ENCODE results near the gene SOHLH1. TPM values are rescaled to one million over a fixed set of nuclear protein-coding genes. Genes with fewer than 3 reads are reported as not detected.

SOHLH1 gene
- total RNA-seq, 3 donors from 2014 or later (not counting 1 experiment from before 2014, with no cell fraction given) = not detected

GRCh38 chr9:135692410-135692809, 6.9 kb downstream of the SOHLH1 start:
- ATAC-seq (no peak), DNase-seq (no peak)
- intact Hi-C loops (cut with micrococcal nuclease) = no loop called here

GRCh38 chr9:135690836-135691570, 8.3 kb downstream of the SOHLH1 start:
- H3K36me3 Mint-ChIP-seq = no peaks in the 10 kb centered on the region
- ATAC-seq = no peak

More at GRCh38 chr9:135692410-135692809, 6.9 kb downstream of the SOHLH1 start:
- Mint-ChIP-seq H3K4me1 (no peaks in the 10 kb centered on the region), H3K4me3 (no peak overlapping the region), H3K27me3 (ENCODE audit: low read depth in 2 of 2) (no peaks in the 10 kb centered on the region), H3K27ac (no peak overlapping the region), H3K9me3 (no peaks in the 10 kb centered on the region), H3K36me3 (no peaks in the 10 kb centered on the region)
- whole genome bisulfite sequencing (ENCODE audit: insufficient coverage) = 77% methylated on average over 11 of the region's 11 CpGs
- Histone ChIP-seq H3K4me3 (ENCODE audit: low read length) (no peak overlapping the region), H3K4me1 (ENCODE audit: control insufficient read depth, insufficient read depth, low read length) (no peaks in the 10 kb centered on the region), H3K27ac (ENCODE audit: low read length) (no peak overlapping the region), H3K9me3 (ENCODE audit: control insufficient read depth, insufficient read depth, low read length) (no peaks in the 10 kb centered on the region), H3K27me3 (ENCODE audit: control insufficient read depth, insufficient read depth, low read length) (no peaks in the 10 kb centered on the region), H3K36me3 (ENCODE audit: control insufficient read depth, insufficient read depth, low read length) (no peaks in the 10 kb centered on the region)
- no peak for TF ChIP-seq CTCF (IDR thresholded peaks at IDR 0.05)

DNA sequence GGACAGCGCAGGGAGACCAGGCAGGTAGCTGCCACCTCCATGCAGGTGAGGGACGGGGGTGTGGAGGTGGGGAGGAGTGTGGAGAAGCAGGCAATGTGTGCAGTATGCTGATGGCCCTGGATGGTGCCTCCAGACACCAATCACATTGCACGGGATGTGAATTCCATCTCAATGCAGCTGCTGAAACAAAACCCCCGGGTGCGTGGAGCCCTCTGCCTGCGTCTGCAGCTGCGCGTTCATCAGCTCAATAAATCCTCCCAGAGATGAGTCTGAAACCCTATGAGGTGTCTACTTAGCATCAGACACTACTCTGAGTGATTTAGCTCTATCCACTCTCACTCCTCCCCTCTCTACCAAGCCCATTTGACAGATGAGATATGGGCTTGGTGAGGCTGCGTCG, 10.3 kb downstream of the SOHLH1 start:
- DNase-seq = no peak
- no peaks in the 10 kb centered on the region for H3K4me1 Mint-ChIP-seq
- H3K9me3 Mint-ChIP-seq = no peaks in the 10 kb centered on the region
- Histone ChIP-seq H3K27ac (ENCODE audit: low read length) (no peak overlapping the region), H3K27me3 (ENCODE audit: control insufficient read depth, insufficient read depth, low read length) (no peaks in the 10 kb centered on the region), H3K4me1 (ENCODE audit: control insufficient read depth, insufficient read depth, low read length) (no peaks in the 10 kb centered on the region), H3K36me3 (ENCODE audit: control insufficient read depth, insufficient read depth, low read length) (no peaks in the 10 kb centered on the region), H3K4me3 (ENCODE audit: low read length) (no peak overlapping the region), H3K9me3 (ENCODE audit: control insufficient read depth, insufficient read depth, low read length) (no peaks in the 10 kb centered on the region)
- H3K4me3 Mint-ChIP-seq = no peak overlapping the region
- H3K27me3 Mint-ChIP-seq (ENCODE audit: low read depth in 2 of 2) = no peaks in the 10 kb centered on the region
- WGBS (ENCODE audit: insufficient coverage) = 91% methylated on average over 10 of the region's 10 CpGs
- H3K27ac Mint-ChIP-seq = no peak overlapping the region
- intact Hi-C loops (cut with micrococcal nuclease) = no loop called here
- H3K36me3 Mint-ChIP-seq = no peaks in the 10 kb centered on the region
- ATAC-seq = no peak
- no peak for TF ChIP-seq CTCF (IDR thresholded peaks at IDR 0.05)

More at GRCh38 chr9:135690836-135691570, 8.3 kb downstream of the SOHLH1 start:
- no peaks in the 10 kb centered on the region for H3K4me1 ChIP-seq (ENCODE audit: control insufficient read depth, insufficient read depth, low read length)
- H3K27ac Mint-ChIP-seq = no peak overlapping the region
- H3K27ac ChIP-seq (ENCODE audit: low read length) = no peak overlapping the region
- intact Hi-C loops (cut with micrococcal nuclease) = no loop called here
- no peak overlapping the region for H3K4me3 Mint-ChIP-seq
- DNase-seq = no peak
- no peaks in the 10 kb centered on the region for H3K27me3 ChIP-seq (ENCODE audit: control insufficient read depth, insufficient read depth, low read length)
- no peaks in the 10 kb centered on the region for H3K27me3 Mint-ChIP-seq (ENCODE audit: low read depth in 2 of 2)
- WGBS (ENCODE audit: insufficient coverage) = 92% methylated on average over 19 of the region's 19 CpGs
- H3K4me1 Mint-ChIP-seq = no peaks in the 10 kb centered on the region
- no peaks in the 10 kb centered on the region for H3K9me3 ChIP-seq (ENCODE audit: control insufficient read depth, insufficient read depth, low read length)
- H3K4me3 ChIP-seq (ENCODE audit: low read length) = no peak overlapping the region
- no peaks in the 10 kb centered on the region for H3K36me3 ChIP-seq (ENCODE audit: control insufficient read depth, insufficient read depth, low read length)
- TF ChIP-seq CTCF (IDR thresholded peaks at IDR 0.05) = no peak
- no peaks in the 10 kb centered on the region for H3K9me3 Mint-ChIP-seq

- Histone ChIP-seq H3K27ac (ENCODE audit: low read length) (no peak overlapping the region), H3K27me3 (ENCODE audit: control insufficient read depth, insufficient read depth, low read length) (no peaks in the 10 kb centered on the region), H3K9me3 (ENCODE audit: control insufficient read depth, insufficient read depth, low read length) (no peaks in the 10 kb centered on the region), H3K4me1 (ENCODE audit: control insufficient read depth, insufficient read depth, low read length) (no peaks in the 10 kb centered on the region), H3K36me3 (ENCODE audit: control insufficient read depth, insufficient read depth, low read length) (no peaks in the 10 kb centered on the region), H3K4me3 (ENCODE audit: low read length) (no peak overlapping the region)
- WGBS (ENCODE audit: insufficient coverage) = 87% methylated on average over 15 of the region's 15 CpGs
- H3K27ac Mint-ChIP-seq = no peak overlapping the region
- no peak overlapping the region for H3K4me3 Mint-ChIP-seq
- TF ChIP-seq CTCF (IDR thresholded peaks at IDR 0.05) = no peak
- H3K4me1 Mint-ChIP-seq = no peaks in the 10 kb centered on the region
- no peaks in the 10 kb centered on the region for H3K27me3 Mint-ChIP-seq (ENCODE audit: low read depth in 2 of 2)
- intact Hi-C loops (cut with micrococcal nuclease) = no loop called here
- DNase-seq = no peak
- no peaks in the 10 kb centered on the region for H3K9me3 Mint-ChIP-seq
- H3K36me3 Mint-ChIP-seq = no peaks in the 10 kb centered on the region
- no peak for ATAC-seq
Observed at GRCh38 chr9:135687216-135687615, 12.1 kb downstream of the SOHLH1 start.
